T-helper 1 cell treated with Interleukin-12 subunit alpha and Interleukin-12 subunit beta and Interleukin-4 antibody, amounts not matched to agents 30 μg/mL and 1 μg/mL, for 36 hours (primary cell): ENCODE measurements around the gene BUD23.
"Not testable (repeated sequence)": the region's sequence is repeated elsewhere in the genome, so short reads cannot be mapped to it uniquely, and the experiment has no call there.

Experiments
- H3K27ac Mint-ChIP-seq: one replicate; pipeline ENCODE4 v1.8.0; 2021; ENCODE audit warnings: mild to moderate bottlenecking, mixed read lengths
- H3K27me3 Mint-ChIP-seq: one replicate; pipeline ENCODE4 v1.8.0; 2021; ENCODE audit warnings: low read depth, mixed read lengths
- H3K36me3 Mint-ChIP-seq: one replicate; pipeline ENCODE4 v1.8.0; 2021; ENCODE audit warnings: low read depth, mixed read lengths
- H3K4me1 Mint-ChIP-seq: one replicate; pipeline ENCODE4 v1.8.0; 2021; ENCODE audit warnings: low read depth, mixed read lengths
- H3K4me3 Mint-ChIP-seq: one replicate; pipeline ENCODE4 v1.8.0; 2021; ENCODE audit warnings: mild to moderate bottlenecking, moderate library complexity, mixed read lengths
- H3K9me3 Mint-ChIP-seq: one replicate; pipeline ENCODE4 v1.8.0; 2021; ENCODE audit warnings: mixed read lengths

The BUD23 gene

GRCh38 chr7:73702226-73702625 is 18.8 kb downstream of the BUD23 start:
- Mint-ChIP-seq H3K9me3 (no peaks in the 10 kb centered on the region), H3K36me3 (peaks cover 23% of the 10 kb centered on the region), H3K27ac (no peak overlapping the region), H3K4me3 (no peak overlapping the region), H3K4me1 (peaks cover 4% of the 10 kb centered on the region), H3K27me3 (no peaks in the 10 kb centered on the region)

- no peaks in the 10 kb centered on the region for H3K9me3 Mint-ChIP-seq
- H3K36me3 Mint-ChIP-seq: peaks cover 21% of the 10 kb centered on the region
- peaks cover 4% of the 10 kb centered on the region for H3K4me1 Mint-ChIP-seq
- H3K27ac Mint-ChIP-seq: no peak overlapping the region
- H3K4me3 Mint-ChIP-seq: no peak overlapping the region
- no peaks in the 10 kb centered on the region for H3K27me3 Mint-ChIP-seq
Measured at GRCh38 chr7:73702665-73703064, 19.3 kb downstream of the BUD23 start.

GRCh38 chr7:73703225-73703624 is 19.8 kb downstream of the BUD23 start:
- Mint-ChIP-seq H3K36me3 (peaks cover 21% of the 10 kb centered on the region), H3K27ac (no peak overlapping the region), H3K9me3 (no peaks in the 10 kb centered on the region), H3K4me1 (peaks cover 4% of the 10 kb centered on the region), H3K27me3 (no peaks in the 10 kb centered on the region), H3K4me3 (no peak overlapping the region)

- no peaks in the 10 kb centered on the region for H3K9me3 Mint-ChIP-seq
- no peak overlapping the region for H3K27ac Mint-ChIP-seq
- H3K36me3 Mint-ChIP-seq: peaks cover 17% of the 10 kb centered on the region
- peaks cover 4% of the 10 kb centered on the region for H3K4me1 Mint-ChIP-seq
- H3K27me3 Mint-ChIP-seq: no peaks in the 10 kb centered on the region
- H3K4me3 Mint-ChIP-seq: no peak overlapping the region
Measured at GRCh38 chr7:73703757-73704639, 20.6 kb downstream of the BUD23 start.

GRCh38 chr7:73704640-73705550 is 21.5 kb downstream of the BUD23 start:
- no peak overlapping the region for H3K4me3 Mint-ChIP-seq

GRCh38 chr7:73705551-73705920 is 22.1 kb downstream of the BUD23 start:
- H3K27me3 Mint-ChIP-seq: no peaks in the 10 kb centered on the region
- H3K36me3 Mint-ChIP-seq: peaks cover 17% of the 10 kb centered on the region
- H3K4me3 Mint-ChIP-seq: no peak overlapping the region
- no peak overlapping the region for H3K27ac Mint-ChIP-seq
- no peaks in the 10 kb centered on the region for H3K9me3 Mint-ChIP-seq
- H3K4me1 Mint-ChIP-seq: peaks cover 4% of the 10 kb centered on the region

More at GRCh38 chr7:73704640-73705550, 21.5 kb downstream of the BUD23 start:
- Mint-ChIP-seq H3K4me1 (peaks cover 4% of the 10 kb centered on the region), H3K9me3 (no peaks in the 10 kb centered on the region), H3K27ac (no peak overlapping the region), H3K36me3 (peaks cover 17% of the 10 kb centered on the region), H3K27me3 (no peaks in the 10 kb centered on the region)

GRCh38 chr7:73706126-73707044 is 23.0 kb downstream of the BUD23 start:
- Mint-ChIP-seq H3K27me3 (no peaks in the 10 kb centered on the region), H3K9me3 (no peaks in the 10 kb centered on the region), H3K36me3 (peaks cover 17% of the 10 kb centered on the region), H3K4me3 (no peak overlapping the region), H3K4me1 (peaks cover 4% of the 10 kb centered on the region), H3K27ac (no peak overlapping the region)

GRCh38 chr7:73707045-73707631 is 23.7 kb downstream of the BUD23 start:
- no peak overlapping the region for H3K27ac Mint-ChIP-seq
- peaks cover 9% of the 10 kb centered on the region for H3K36me3 Mint-ChIP-seq
- H3K4me3 Mint-ChIP-seq: no peak overlapping the region
- no peaks in the 10 kb centered on the region for H3K27me3 Mint-ChIP-seq
- H3K9me3 Mint-ChIP-seq: no peaks in the 10 kb centered on the region
- H3K4me1 Mint-ChIP-seq: peaks cover 4% of the 10 kb centered on the region

GRCh38 chr7:73708961-73709549 is 25.7 kb downstream of the BUD23 start:
- Mint-ChIP-seq H3K4me1 (peaks cover 8% of the 10 kb centered on the region), H3K27me3 (peaks cover 4% of the 10 kb centered on the region), H3K27ac (no peak overlapping the region), H3K4me3 (no peak overlapping the region), H3K36me3 (peaks cover 6% of the 10 kb centered on the region), H3K9me3 (no peaks in the 10 kb centered on the region)

- H3K27me3 Mint-ChIP-seq: peaks cover 6% of the 10 kb centered on the region
- no peaks in the 10 kb centered on the region for H3K9me3 Mint-ChIP-seq
- no peak overlapping the region for H3K4me3 Mint-ChIP-seq
- peaks cover 5% of the 10 kb centered on the region for H3K36me3 Mint-ChIP-seq
- peaks cover 22% of the 10 kb centered on the region for H3K4me1 Mint-ChIP-seq
- H3K27ac Mint-ChIP-seq: no peak overlapping the region
Measured at GRCh38 chr7:73712773-73713172, 29.4 kb downstream of the BUD23 start.

- H3K36me3 Mint-ChIP-seq, H3K9me3 Mint-ChIP-seq, H3K27ac Mint-ChIP-seq, H3K27me3 Mint-ChIP-seq, H3K4me3 Mint-ChIP-seq: not testable (repeated sequence)
- H3K4me1 Mint-ChIP-seq: peaks cover 28% of the 10 kb centered on the region
Measured at GRCh38 chr7:73713319-73713718, 29.9 kb downstream of the BUD23 start.

GRCh38 chr7:73715648-73716317 is 32.4 kb downstream of the BUD23 start:
- peaks cover 3% of the 10 kb centered on the region for H3K36me3 Mint-ChIP-seq
- H3K4me3 Mint-ChIP-seq: peak overlapping the region; percentile 28
- H3K27me3 Mint-ChIP-seq: peaks cover 16% of the 10 kb centered on the region
- H3K9me3 Mint-ChIP-seq: no peaks in the 10 kb centered on the region
- H3K4me1 Mint-ChIP-seq: peaks cover 32% of the 10 kb centered on the region
- no peak overlapping the region for H3K27ac Mint-ChIP-seq

- Mint-ChIP-seq H3K9me3 (no peaks in the 10 kb centered on the region), H3K36me3 (peaks cover 3% of the 10 kb centered on the region), H3K4me1 (peaks cover 32% of the 10 kb centered on the region), H3K27me3 (peaks cover 21% of the 10 kb centered on the region), H3K4me3 (no peak overlapping the region), H3K27ac (no peak overlapping the region)
Measured at GRCh38 chr7:73716318-73716890, 33.0 kb downstream of the BUD23 start.
